Gastrocnemius medialis (tissue), 4 donors: ENCODE results near the gene PROSER3. TPM values are rescaled to one million over a fixed set of nuclear protein-coding genes. Genes with fewer than 3 reads are reported as not detected.
A peak's percentile ranks its signal among the peaks of the same experiment; 100 is the strongest.

Experiments
- ATAC-seq, 2 donors: fragments of 150-250 bp; one replicate each; pipeline ENCODE4 v1.9.1; 2016
- DNase-seq, 2 donors: peaks; one replicate each; pipeline ENCODE4 v3.0.0-alpha.2; 2019
- H3K27ac ChIP-seq, 4 donors: fragments of 200-600 bp; sonication (generic); 1 replicate in 1 of 4; 2 replicates in 3 of 4; pipeline ENCODE4 v1.5.1; 2016 to 2018; ENCODE audit warnings: mild to moderate bottlenecking in 2 of 4, moderate library complexity in 1 of 4
- H3K27me3 ChIP-seq, 3 donors: fragments of 200-600 bp; sonication (generic) in 2 of 3; 1 replicate in 1 of 3; 2 replicates in 2 of 3; pipeline versions ENCODE4 v1.5.1 to v1.6.0; 2016 to 2019; ENCODE audit warnings: mild to moderate bottlenecking in 1 of 3, moderate library complexity in 1 of 3
- H3K36me3 ChIP-seq, 2 donors: fragments of 200-600 bp; sonication (generic) in 1 of 2; one replicate each; pipeline ENCODE4 v1.5.1; 2017 to 2018
- H3K4me1 ChIP-seq, 2 donors: fragments of 200-600 bp; sonication (generic) in 1 of 2; one replicate each; pipeline ENCODE4 v1.5.1; 2016 to 2017; ENCODE audit warnings: mild to moderate bottlenecking in 2 of 2
- H3K4me3 ChIP-seq, 4 donors: fragments of 200-600 bp; sonication (generic) in 3 of 4; 1 replicate in 1 of 4; 2 replicates in 3 of 4; pipeline ENCODE4 v1.5.1; 2016 to 2019; ENCODE audit warnings: mild to moderate bottlenecking in 2 of 4
- H3K9me3 ChIP-seq, 3 donors: fragments of 200-600 bp; sonication (generic) in 2 of 3; 1 replicate in 1 of 3; 2 replicates in 2 of 3; pipeline ENCODE4 v1.5.1; 2016 to 2019
- CTCF ChIP-seq, 5 experiments: fragments of 450-650 bp in 3 of 5; fragments of 200-600 bp in 2 of 5; sonication (generic) in 2 of 5; IDR thresholded peaks in 4 of 5; conservative IDR thresholded peaks in 1 of 5; 1 replicate in 4 of 5; 2 replicates in 1 of 5; pipeline ENCODE4 v1.5.1; 2016 to 2019; ENCODE audit warnings: antibody characterized with exemption in 5 of 5, mild to moderate bottlenecking in 3 of 5, moderate library complexity in 3 of 5
- POLR2A ChIP-seq, 2 donors: fragments of 450-650 bp; IDR thresholded peaks; one replicate each; pipeline ENCODE4 v1.6.1; 2017; ENCODE audit warnings: antibody characterized with exemption in 2 of 2, mild to moderate bottlenecking in 2 of 2, moderate library complexity in 2 of 2
- in situ Hi-C, 4 donors: fragments of 200-750 bp; cut with MboI; loops; one replicate each; pipeline versions ENCODE4 v1.15.0 to v1.8.0; 2017; ENCODE audit warnings: low sequenced_read_pairs in 4 of 4
- intact Hi-C: fragments of 100-400 bp; cut with DNase I; formaldehyde crosslinking; loops from one replicate; pipeline ENCODE4 v1.15.1; 2023; ENCODE audit warnings: low total_unique reads
- total RNA-seq, 4 donors: library from RNA; depleted of rRNA; stranded (reverse); fragments of >200 nt; gene quantifications; one replicate each; pipeline versions ENCODE4 v1.1.0 to v1.2.3, GENCODE V29; 2016

The PROSER3 gene
- total RNA-seq, 4 donors from 2014 or later: 0.63 to 4.3 (median 3.0) TPM

GRCh38 chr19:35736913-35737886, 20.8 kb upstream of the PROSER3 start:
- no peak for DNase-seq
- TF ChIP-seq POLR2A (IDR thresholded peaks at IDR 0.05): no peak
- no peak for TF ChIP-seq CTCF (IDR thresholded peaks at IDR 0.05 in 4 of 5, conservative IDR thresholded peaks at IDR 0.05 in 1 of 5)
- intact Hi-C loops (no loop called here), in situ Hi-C loops (no loop called here)
- Histone ChIP-seq H3K4me1 (peaks cover 12 to 16% of the 10 kb centered on the region in 2 donors), H3K9me3 (no peaks in the 10 kb centered on the region), H3K27ac (no peak overlapping the region), H3K27me3 (no peaks in the 10 kb centered on the region), H3K36me3 (peaks cover 0 to 65% of the 10 kb centered on the region in 2 donors), H3K4me3 (no peak overlapping the region)
- no peak for ATAC-seq

- intact Hi-C loops (no loop called here), in situ Hi-C loops (no loop called here)
- Histone ChIP-seq H3K36me3 (peaks cover 0 to 57% of the 10 kb centered on the region in 2 donors), H3K27me3 (no peaks in the 10 kb centered on the region), H3K9me3 (no peaks in the 10 kb centered on the region), H3K4me1 (peaks cover 12 to 16% of the 10 kb centered on the region in 2 donors), H3K4me3 (no peak overlapping the region), H3K27ac (no peak overlapping the region)
- no peak for ATAC-seq
- DNase-seq: no peak
- TF ChIP-seq POLR2A (IDR thresholded peaks at IDR 0.05) (no peak), CTCF (IDR thresholded peaks at IDR 0.05 in 4 of 5, conservative IDR thresholded peaks at IDR 0.05 in 1 of 5) (no peak)
Observed at GRCh38 chr19:35738021-35738886, 19.7 kb upstream of the PROSER3 start.

- H3K27me3 ChIP-seq: no peaks in the 10 kb centered on the region
- no peak for TF ChIP-seq CTCF (IDR thresholded peaks at IDR 0.05 in 4 of 5, conservative IDR thresholded peaks at IDR 0.05 in 1 of 5)
- no peak for TF ChIP-seq POLR2A (IDR thresholded peaks at IDR 0.05)
- intact Hi-C loops: no loop called here
- peaks cover 0 to 53% of the 10 kb centered on the region in 2 donors for H3K36me3 ChIP-seq
- H3K9me3 ChIP-seq: no peaks in the 10 kb centered on the region
- in situ Hi-C loops: no loop called here
- peak overlapping the region in 2 of 4 donors; percentile 14 to 86 for H3K27ac ChIP-seq
- no peak for DNase-seq
- H3K4me1 ChIP-seq: peaks cover 13 to 17% of the 10 kb centered on the region in 2 donors
- ATAC-seq: no peak
- no peak overlapping the region for H3K4me3 ChIP-seq
Observed at GRCh38 chr19:35738887-35739229, 19.1 kb upstream of the PROSER3 start.

GRCh38 chr19:35739275-35740107, 18.5 kb upstream of the PROSER3 start:
- Histone ChIP-seq H3K4me1 (peaks cover 19 to 24% of the 10 kb centered on the region in 2 donors), H3K36me3 (peaks cover 0 to 50% of the 10 kb centered on the region in 2 donors), H3K9me3 (no peaks in the 10 kb centered on the region), H3K27ac (peak overlapping the region; percentile 77 to 86 (median 82)), H3K27me3 (no peaks in the 10 kb centered on the region), H3K4me3 (peak overlapping the region; percentile 52 to 88 (median 78))
- in situ Hi-C loops (no loop called here), intact Hi-C loops (loop anchor here (1.0 to 10.0 kb wide), 5 partner anchors 37 to 1338 kb away; partner anchors contain the start of genes FXYD7, OVOL3, POLR2I and TBCB)
- DNase-seq (no peak), ATAC-seq (no peak)
- TF ChIP-seq CTCF (IDR thresholded peaks at IDR 0.05 in 4 of 5, conservative IDR thresholded peaks at IDR 0.05 in 1 of 5): no peak
- TF ChIP-seq POLR2A (IDR thresholded peaks at IDR 0.05): no peak
